Gastroesophageal sphincter (tissue), 4 donors: ENCODE results near the gene MPG. TPM values are rescaled to one million over a fixed set of nuclear protein-coding genes. Genes with fewer than 3 reads are reported as not detected.

Source experiments
- ATAC-seq: fragments of 150-250 bp; one replicate; pipeline ENCODE4 v1.9.1; 2016; ENCODE audit warnings: mild to moderate bottlenecking, moderate library complexity
- H3K27ac ChIP-seq, 4 donors: fragments of 200-600 bp; sonication (generic) in 3 of 4; 1 replicate in 3 of 4; 2 replicates in 1 of 4; pipeline ENCODE4 v1.5.1; 2016 to 2019
- H3K27me3 ChIP-seq: fragments of 200-600 bp; sonication (generic); one replicate; pipeline ENCODE4 v1.5.1; 2019
- H3K36me3 ChIP-seq, 2 donors: fragments of 200-600 bp; sonication (generic); one replicate each; pipeline ENCODE4 v1.5.1; 2019; ENCODE audit warnings: control low read depth in 1 of 2
- H3K4me1 ChIP-seq, 3 donors: fragments of 200-600 bp; sonication (generic); 1 replicate in 2 of 3; 2 replicates in 1 of 3; pipeline ENCODE4 v1.5.1; 2016 to 2019; ENCODE audit warnings: control low read depth in 2 of 3
- H3K4me3 ChIP-seq, 2 donors: fragments of 200-600 bp; sonication (generic); one replicate each; pipeline ENCODE4 v1.5.1; 2019; ENCODE audit warnings: mild to moderate bottlenecking in 1 of 2, moderate library complexity in 1 of 2
- H3K9me3 ChIP-seq, 3 donors: fragments of 200-600 bp; sonication (generic); one replicate each; pipeline ENCODE4 v1.5.1; 2017 to 2019; ENCODE audit warnings: control low read depth in 2 of 3
- EP300 ChIP-seq: sonication (generic); formaldehyde crosslinking; IDR thresholded peaks from one replicate; pipeline ENCODE4 v1.6.1; 2017; ENCODE audit warnings: antibody characterized with exemption, mild to moderate bottlenecking
- POLR2A ChIP-seq, 2 donors: fragments of 450-650 bp; IDR thresholded peaks; one replicate each; pipeline ENCODE4 v1.6.1; 2017; ENCODE audit warnings: antibody characterized with exemption in 2 of 2, mild to moderate bottlenecking in 2 of 2, moderate library complexity in 1 of 2
- POLR2AphosphoS5 ChIP-seq: sonication (generic); formaldehyde crosslinking; IDR thresholded peaks from one replicate; pipeline ENCODE4 v1.6.1; 2017; ENCODE audit warnings: antibody characterized with exemption
- WGBS, 2 donors: methylation state at CpG; one replicate each; pipeline ENCODE4 v1.1.5; 2018; ENCODE audit warnings: low coverage in 1 of 2; 5-methylcytosine and 5-hydroxymethylcytosine counted together
- total RNA-seq, 4 donors: library from RNA; depleted of rRNA; stranded (reverse); fragments of >200 nt; gene quantifications; one replicate each; pipeline ENCODE4 v1.1.0, GENCODE V29; 2016
- TF ChIP-seq, protein P1 (sequence below), 4 experiments: fragments of 200-600 bp in 2 of 4; fragments of 450-650 bp in 2 of 4; sonication (generic) in 1 of 4; IDR thresholded peaks; one replicate each; pipeline ENCODE4 v1.5.1; 2017 to 2019; ENCODE audit warnings: antibody characterized with exemption in 4 of 4, mild to moderate bottlenecking in 2 of 4, moderate library complexity in 2 of 4

The MPG gene
- total RNA-seq, 4 donors from 2014 or later = 57.4 to 114 (median 92.4) TPM

DNA sequence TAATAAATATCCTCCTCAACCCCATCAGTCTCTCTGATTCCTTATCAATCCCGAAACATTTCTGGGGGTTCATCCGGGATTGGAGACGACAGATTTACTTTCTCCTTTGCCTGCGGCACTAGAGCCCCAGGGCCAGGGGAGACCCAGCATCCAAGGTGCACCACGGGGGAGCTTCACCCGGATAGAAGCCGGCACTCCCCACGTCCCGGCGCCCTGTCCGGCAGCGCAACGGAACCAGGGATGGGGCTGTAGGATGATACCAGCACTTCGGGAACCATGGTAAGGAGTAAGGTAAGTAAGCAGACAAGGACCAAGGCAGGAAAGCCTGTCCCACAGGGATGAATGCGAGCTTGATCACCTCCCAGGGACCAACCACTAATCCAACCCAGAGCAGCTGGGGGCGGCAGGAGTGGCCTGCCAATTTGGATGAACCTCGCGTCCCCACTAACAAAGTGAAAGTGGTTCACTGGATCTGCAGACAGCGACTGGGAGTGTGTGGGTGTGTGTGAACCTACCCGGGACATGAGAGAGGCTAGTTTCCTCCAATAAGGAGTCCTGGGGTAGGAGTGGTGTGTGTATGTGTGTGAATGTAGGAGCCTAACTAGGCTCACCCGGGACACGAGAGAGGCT is 36.5 kb upstream of the MPG start:
- Histone ChIP-seq H3K27ac (no peak overlapping the region), H3K4me1 (no peaks in the 10 kb centered on the region), H3K9me3 (no peaks in the 10 kb centered on the region), H3K36me3 (peaks cover 0 to 37% of the 10 kb centered on the region in 2 donors), H3K4me3 (peak overlapping the region in 1 of 2 donors; percentile 10), H3K27me3 (no peaks in the 10 kb centered on the region)
- TF ChIP-seq POLR2A (IDR thresholded peaks at IDR 0.05) (no peak), POLR2AphosphoS5 (no peak), EP300 (no peak)
- TF ChIP-seq, protein P1, sequence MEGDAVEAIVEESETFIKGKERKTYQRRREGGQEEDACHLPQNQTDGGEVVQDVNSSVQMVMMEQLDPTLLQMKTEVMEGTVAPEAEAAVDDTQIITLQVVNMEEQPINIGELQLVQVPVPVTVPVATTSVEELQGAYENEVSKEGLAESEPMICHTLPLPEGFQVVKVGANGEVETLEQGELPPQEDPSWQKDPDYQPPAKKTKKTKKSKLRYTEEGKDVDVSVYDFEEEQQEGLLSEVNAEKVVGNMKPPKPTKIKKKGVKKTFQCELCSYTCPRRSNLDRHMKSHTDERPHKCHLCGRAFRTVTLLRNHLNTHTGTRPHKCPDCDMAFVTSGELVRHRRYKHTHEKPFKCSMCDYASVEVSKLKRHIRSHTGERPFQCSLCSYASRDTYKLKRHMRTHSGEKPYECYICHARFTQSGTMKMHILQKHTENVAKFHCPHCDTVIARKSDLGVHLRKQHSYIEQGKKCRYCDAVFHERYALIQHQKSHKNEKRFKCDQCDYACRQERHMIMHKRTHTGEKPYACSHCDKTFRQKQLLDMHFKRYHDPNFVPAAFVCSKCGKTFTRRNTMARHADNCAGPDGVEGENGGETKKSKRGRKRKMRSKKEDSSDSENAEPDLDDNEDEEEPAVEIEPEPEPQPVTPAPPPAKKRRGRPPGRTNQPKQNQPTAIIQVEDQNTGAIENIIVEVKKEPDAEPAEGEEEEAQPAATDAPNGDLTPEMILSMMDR (IDR thresholded peaks at IDR 0.05) = no peak
- 76 to 90% methylated on average over 6 to 7 of the region's 22 CpGs for WGBS, 2 donors
- ATAC-seq = no peak

GRCh38 chr16:42069-42457 is 36.0 kb upstream of the MPG start:
- H3K27ac ChIP-seq = no peak overlapping the region
- H3K4me1 ChIP-seq = no peaks in the 10 kb centered on the region
- no peaks in the 10 kb centered on the region for H3K9me3 ChIP-seq
- ATAC-seq = no peak
- H3K27me3 ChIP-seq = no peaks in the 10 kb centered on the region
- 68 to 94% methylated on average over 10 to 11 of the region's 11 CpGs for WGBS, 2 donors
- H3K36me3 ChIP-seq = peaks cover 0 to 42% of the 10 kb centered on the region in 2 donors
- TF ChIP-seq EP300 (no peak), POLR2AphosphoS5 (no peak), POLR2A (IDR thresholded peaks at IDR 0.05) (no peak)
- TF ChIP-seq, protein P1 (IDR thresholded peaks at IDR 0.05) = no peak
- peak overlapping the region in 1 of 2 donors; percentile 10 for H3K4me3 ChIP-seq

DNA sequence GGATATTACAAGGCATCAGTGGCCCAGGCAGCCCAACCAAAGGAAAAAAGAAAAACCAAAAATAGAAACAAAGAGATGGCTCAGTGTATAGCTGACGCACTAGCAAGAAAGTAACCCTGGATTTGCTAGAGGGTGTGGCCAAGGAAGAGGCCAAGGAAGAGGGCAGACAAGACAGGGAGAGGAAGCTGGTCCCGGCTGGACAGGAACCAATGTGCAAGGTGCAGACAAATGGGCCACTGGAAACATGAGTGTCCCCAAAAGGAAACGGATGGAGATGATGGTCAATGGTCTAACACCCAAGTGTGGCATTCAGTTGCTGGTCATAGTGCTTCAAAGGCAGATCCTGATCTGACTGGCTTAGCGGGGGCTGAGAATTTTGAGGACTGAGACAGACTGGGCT is 35.3 kb upstream of the MPG start:
- no peak for ATAC-seq
- H3K27ac ChIP-seq = no peak overlapping the region
- no peaks in the 10 kb centered on the region for H3K4me1 ChIP-seq
- WGBS, 2 donors = 77 to 81% methylated on average over 4 of the region's 4 CpGs
- H3K9me3 ChIP-seq = no peaks in the 10 kb centered on the region
- H3K27me3 ChIP-seq = no peaks in the 10 kb centered on the region
- H3K4me3 ChIP-seq = no peak overlapping the region
- H3K36me3 ChIP-seq = peaks cover 0 to 46% of the 10 kb centered on the region in 2 donors
- no peak for TF ChIP-seq POLR2AphosphoS5
- no peak for TF ChIP-seq EP300
- TF ChIP-seq POLR2A (IDR thresholded peaks at IDR 0.05) = no peak
- TF ChIP-seq, protein P1 (IDR thresholded peaks at IDR 0.05) = no peak

GRCh38 chr16:43294-43693 is 34.7 kb upstream of the MPG start:
- Histone ChIP-seq H3K9me3 (no peaks in the 10 kb centered on the region), H3K27ac (no peak overlapping the region), H3K4me1 (no peaks in the 10 kb centered on the region), H3K27me3 (no peaks in the 10 kb centered on the region), H3K4me3 (no peak overlapping the region), H3K36me3 (peaks cover 0 to 51% of the 10 kb centered on the region in 2 donors)
- TF ChIP-seq POLR2AphosphoS5 (no peak), EP300 (no peak), POLR2A (IDR thresholded peaks at IDR 0.05) (no peak)
- TF ChIP-seq, protein P1 (IDR thresholded peaks at IDR 0.05) = no peak
- WGBS, 2 donors = 68% methylated on average over 5 of the region's 5 CpGs; no CpG with 5 or more reads in 1 of the 2 donors
- no peak for ATAC-seq

GRCh38 chr16:44655-45054 is 33.4 kb upstream of the MPG start:
- Histone ChIP-seq H3K36me3 (peaks cover 0 to 61% of the 10 kb centered on the region in 2 donors), H3K9me3 (no peaks in the 10 kb centered on the region), H3K4me1 (no peaks in the 10 kb centered on the region), H3K4me3 (no peak overlapping the region), H3K27ac (no peak overlapping the region), H3K27me3 (no peaks in the 10 kb centered on the region)
- 97 to 98% methylated on average over 8 of the region's 8 CpGs for WGBS, 2 donors
- no peak for ATAC-seq
- TF ChIP-seq EP300 (no peak), POLR2AphosphoS5 (no peak), POLR2A (IDR thresholded peaks at IDR 0.05) (no peak)
- TF ChIP-seq, protein P1 (IDR thresholded peaks at IDR 0.05) = no peak
